ENCODE results near the gene SIX3.

Gene SIX3

DNA sequence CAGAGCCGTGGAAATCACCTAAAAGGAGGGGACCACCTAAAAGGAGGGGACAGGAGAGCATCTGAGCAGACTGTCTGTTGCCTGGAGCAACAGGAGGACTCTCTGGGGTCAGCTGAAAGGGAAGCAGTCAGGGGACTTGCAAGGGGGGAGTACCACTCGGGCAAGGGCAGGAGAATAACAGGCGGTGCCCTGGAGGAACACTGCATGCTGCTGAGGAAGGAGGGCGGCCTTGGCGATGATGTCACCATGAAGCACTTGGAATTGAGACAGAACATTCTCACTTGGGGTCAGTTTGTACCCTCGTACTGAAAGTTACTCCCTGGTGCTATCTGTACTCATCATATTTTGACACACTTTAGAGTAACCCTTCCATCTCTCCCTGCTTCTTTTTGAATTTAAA is 18.4 kb downstream of the SIX3 start:
- DNase-seq: no peak

DNA sequence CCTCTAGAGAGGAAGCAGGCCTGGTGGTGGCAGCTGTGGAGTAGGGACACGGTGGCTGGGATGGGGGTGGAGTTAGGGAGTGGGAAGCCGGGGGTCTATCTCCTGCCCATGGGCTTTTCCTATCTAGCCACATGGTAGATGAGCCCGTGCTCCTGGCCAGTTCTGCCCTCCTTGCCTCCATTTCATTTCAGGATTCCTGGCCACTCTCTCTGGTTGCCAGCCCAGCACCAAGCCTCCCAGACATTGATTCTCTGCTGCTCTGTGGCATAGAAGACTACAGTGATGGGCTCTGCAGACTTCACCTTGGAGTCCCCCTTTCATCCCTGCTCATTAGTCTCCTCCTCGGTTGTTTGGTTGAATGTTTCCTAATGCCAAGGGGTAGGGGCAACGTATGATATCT is 19.4 kb downstream of the SIX3 start:
- no peak for DNase-seq

DNA sequence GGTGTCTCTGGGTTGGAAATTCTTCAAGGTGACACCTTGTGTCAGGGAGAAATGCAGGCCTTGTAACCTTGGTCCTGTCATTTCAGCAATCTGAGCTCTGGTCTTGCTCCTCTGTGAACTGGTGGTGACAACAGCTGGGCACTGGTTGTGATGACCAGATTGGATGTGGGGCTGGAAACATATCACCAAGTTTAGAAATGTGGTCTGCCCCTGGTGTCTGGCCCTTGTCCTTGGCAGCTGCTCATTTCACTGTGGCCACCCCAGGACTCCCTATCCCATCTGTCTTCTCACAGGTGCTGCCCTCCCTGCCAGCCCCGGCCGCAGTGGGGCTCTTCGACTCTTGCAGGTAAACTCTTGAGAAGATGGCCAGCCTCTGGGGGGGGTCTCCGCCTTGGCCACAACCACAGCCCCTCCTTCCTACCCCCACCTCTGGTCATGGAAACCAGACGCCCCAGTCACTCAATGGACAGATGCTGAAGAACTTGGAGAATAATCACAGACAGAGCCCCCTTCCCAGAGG is 20.7 kb downstream of the SIX3 start:
- no peak for DNase-seq

DNA sequence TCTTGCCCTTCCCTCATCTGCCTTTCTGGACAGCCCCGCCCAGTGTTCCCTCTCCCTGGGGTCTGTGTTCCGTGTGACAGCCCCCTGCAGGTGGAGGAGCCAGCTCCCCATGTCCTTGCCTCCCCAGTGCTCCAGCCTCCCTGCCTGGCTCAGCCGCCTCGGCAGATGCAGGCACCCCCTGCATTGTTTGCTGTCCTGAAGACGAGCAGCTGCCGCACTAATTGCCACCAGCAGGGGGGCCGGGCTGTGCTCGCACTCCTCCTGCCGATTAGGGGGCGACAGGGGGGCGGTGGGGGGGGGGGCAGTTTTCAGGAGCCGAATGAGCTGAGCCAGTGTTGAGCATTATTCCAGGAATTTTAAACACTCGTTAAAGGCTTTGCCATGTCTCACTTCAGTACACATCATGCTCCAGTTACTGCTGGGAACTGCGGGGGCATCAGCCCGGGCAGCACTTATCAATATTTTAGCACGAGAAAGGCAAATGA is 23.3 kb downstream of the SIX3 start:
- DNase-seq: peak; percentile 42 to 54

DNA sequence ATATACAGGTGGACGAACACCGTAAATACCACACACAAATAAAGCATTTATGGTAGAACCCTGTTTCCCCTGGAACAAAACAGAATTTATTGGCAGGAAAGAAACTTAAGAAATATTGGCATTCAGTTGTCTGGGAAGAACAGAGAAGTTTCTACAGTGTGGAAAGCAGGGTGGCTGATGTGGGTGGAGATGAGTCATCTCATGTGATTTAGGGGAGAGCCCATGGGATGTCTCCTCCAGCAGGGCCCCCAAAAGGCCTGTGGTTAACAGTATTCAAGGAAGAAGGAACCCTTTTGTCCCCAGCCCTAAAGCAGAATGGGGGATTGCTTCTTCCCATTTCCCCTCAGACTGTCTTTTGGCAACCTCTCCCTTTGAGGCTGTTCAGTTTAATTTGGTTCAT is 24.2 kb downstream of the SIX3 start:
- DNase-seq: no peak

DNA sequence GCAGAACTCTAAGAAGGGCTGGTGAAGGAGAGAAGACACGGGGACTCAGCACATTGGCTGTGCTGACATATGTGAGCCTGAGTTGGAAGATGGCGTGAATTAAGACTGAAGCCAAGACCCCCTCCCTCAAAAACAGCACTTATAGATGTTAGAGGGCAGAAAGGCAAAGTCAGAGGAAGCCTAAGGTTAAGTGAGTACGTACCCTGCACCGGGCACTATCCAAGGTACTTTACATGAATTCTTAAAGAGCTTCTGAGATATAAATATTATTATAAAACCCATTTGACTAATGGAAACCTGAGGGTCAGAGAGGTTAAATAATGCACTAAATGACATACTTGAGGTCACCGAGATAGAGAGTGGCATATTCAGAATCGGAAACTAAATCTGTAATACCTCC is 25.6 kb downstream of the SIX3 start:
- DNase-seq: no peak

DNA sequence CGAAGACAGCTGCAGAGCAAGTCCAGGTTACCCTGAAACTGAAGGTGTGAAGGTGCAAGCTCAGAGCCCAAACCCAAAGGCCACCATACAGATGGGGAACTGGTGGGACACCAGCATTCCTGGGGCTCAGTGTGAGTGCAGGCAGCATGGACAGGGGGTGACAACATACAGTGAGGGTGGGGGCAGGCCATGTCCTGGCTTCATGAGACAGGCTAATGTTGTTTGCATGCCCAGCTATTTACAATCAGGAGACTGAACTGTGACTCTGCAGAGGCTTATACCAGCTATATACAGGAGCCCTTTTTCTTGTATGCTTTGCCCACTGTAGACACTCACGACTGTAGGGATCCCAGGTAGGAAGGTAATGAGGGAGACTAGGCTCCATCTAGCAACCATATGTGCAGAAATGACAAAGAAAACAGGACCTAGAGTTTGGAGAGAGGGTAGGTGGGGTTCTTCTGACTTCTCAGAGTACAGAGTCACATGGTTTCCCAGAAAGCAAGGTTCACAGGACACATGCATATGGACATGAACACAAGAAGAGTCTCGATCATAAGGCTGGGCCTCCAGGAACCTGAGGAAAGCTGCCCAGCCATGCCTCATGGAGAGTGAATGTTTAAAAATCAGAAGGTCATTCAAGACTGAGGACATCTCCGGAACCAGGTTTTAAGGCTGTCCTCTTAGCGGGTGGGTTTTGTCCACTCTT is 26.4 kb downstream of the SIX3 start:
- no peak for DNase-seq

DNA sequence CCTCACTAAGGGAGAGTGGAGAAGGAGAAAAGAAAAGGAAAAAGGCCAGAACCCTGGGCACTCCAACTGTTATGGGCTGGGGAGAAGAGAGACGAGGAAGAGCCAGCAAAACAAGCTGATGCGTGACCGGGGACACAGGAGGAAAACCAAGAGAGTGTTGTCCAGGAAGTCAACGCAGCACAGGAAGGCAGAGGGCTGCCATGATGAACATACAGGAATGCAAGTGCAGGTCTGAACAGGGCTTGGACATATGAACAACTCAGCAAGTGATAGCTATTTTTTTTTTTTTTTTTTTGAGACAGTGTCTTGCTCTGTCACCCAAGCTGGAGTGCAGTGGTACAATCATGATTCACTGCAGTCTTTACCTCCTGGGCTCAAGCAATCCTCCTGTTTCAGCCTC is 28.4 kb downstream of the SIX3 start:
- no peak for DNase-seq

DNA sequence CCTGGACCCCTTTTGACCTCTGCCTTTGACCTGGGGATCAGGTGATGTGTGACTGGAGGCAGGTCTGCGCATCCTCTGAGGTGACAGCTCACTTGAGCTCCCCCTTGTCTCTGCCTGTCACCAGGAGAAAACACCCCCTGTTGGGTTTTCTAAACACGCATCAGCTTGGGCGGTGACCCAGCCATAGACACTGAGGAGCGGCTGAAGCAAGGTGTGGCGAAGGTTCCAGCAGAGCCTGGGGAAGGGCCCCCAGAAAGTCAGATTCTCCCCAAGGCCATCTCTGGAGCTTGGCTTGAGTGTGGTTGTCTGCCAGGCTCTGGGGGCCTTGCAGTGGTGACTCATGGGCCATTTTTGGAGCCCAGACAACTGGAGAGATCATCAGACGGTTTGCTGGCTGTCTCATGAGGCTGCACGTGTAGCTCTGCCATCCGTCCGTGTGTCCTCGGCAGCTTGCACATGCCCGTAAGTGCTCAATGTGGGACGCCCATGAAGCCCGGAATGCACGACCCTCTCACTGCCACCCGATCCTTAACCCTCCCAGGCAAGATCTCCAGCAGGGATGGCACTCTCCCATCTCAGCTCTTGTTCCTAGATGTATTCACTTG is 29.4 kb downstream of the SIX3 start:
- DNase-seq: no peak

DNA sequence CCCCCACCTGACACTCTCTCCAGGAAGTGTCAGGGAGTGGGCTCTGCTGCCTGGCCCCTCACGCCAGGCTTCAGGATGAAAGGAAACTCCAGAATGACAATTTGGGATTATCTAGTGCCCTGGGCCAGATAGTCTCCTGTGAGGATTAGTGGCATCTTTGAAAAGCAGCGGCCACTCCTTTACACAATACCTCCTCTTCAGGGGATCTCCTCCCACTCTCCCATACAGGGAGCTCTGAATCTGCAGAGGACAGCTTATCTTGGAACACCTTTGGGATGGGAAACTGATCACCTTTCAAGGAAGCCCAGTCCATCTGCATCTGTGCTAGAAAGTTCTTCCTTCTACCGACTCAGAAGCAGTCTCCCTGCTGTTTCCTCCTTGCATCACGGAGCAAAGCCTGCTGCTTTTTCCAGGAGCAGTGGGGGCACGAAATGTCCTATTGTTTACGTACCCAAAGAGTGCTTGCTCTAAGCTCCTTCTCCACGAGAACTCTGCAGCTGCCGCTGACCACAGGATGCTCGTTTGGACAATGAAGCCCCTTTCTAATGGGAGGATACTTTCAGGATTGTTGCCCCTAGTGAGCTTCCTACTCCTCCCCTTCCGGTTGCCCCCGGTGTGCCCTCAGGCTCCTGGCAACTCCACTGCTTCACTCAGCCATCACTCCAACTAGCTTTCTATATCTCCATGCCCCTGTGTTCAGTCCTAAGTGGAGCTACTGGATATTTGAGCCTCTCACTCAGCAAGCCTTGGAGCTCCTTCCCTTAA is 31.5 kb downstream of the SIX3 start:
- DNase-seq: peak; percentile 33 to 60

DNA sequence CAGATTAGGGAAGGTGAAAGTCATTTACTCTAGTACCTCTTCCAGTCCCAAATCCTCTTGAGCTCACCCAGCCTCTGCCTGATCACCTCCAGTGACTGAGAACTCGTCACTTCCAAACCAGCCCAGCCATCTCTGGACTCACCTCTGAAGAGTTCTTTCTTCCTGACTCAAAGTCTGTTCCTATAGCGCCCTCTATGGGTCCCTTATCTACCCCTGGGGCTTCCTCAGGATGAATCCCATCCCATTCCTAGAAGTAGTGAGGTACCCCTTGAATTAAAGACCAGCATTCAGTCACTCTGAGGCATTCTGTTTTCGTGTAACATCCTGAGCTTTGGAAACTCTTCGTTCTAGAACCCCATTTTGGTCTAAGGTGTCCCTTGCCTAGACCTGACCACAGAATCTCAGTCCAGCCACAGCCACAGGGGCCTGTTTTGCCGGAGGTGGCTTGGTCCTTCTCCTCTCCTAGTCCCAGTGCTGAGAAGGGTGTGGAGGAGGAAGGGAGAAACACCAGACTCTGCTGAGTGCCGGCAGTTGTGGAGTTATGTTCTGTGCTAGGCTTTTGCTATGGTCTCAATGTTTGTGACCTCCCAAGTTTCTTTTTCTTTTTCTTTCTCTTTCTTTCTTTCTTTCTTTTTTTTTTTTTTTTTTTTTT is 32.7 kb downstream of the SIX3 start:
- peak; percentile 60 to 79 for DNase-seq

DNA sequence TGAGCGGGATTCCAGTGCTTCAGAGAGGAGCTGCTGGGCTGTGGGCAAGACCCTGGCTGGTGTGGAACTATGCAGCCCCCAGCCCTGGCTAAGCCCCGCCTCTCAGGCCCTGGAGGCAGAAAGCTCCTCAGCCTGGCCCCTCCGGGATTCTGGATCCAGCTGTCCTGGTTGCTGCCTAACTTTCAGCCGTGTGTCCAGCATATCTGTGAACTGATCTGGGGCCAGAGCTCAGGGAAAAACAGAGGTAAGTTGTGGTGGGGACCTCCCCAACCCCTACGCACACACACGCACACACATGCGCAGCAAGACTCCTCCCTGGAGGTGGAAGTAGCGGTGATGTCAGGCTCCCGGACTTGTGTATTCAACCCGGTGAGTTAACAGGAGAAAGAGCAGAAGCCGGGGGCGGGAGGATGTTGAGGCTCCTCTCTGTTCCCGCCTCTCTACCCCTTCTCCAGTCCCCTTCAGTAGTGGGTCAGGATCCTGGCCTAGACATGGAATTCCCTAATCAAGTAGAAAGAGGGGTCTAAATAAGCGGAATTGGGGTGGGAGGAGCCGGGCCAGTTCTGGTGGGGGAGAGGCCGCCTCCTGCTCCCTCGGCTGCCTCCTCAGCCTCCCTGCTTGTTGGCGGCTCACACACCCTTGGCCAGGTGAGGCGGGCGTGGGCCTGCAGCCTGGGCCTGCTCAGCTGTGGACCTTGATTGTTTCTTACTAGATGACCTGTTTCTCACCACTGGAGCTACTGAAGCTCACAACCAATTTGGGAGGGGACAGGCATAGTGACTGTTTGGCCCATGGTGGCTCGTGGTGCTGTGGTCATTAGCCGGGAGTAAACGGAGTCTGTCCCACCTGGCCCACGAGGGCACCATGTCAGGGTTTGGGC is 34.3 kb downstream of the SIX3 start:
- DNase-seq: no peak

DNA sequence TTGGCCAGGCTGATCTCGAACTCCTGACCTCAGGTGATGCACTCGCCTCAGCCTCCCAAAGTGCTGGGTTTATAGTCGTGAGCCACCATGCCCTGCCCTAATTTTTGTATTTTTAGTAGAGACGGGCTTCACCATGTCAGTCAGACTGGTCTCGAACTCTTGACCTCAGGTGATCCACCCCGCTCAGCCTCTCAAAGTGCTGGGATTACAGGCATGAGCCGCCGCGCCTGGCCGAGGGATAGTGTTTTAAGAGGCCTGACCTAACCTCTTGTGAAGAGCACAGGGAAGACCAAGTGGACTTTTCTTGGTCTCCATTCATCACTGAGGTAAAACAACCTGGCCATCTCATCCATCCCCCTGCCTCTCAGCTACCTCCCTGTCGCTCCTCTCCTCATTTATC is 38.1 kb downstream of the SIX3 start:
- DNase-seq: no peak

DNA sequence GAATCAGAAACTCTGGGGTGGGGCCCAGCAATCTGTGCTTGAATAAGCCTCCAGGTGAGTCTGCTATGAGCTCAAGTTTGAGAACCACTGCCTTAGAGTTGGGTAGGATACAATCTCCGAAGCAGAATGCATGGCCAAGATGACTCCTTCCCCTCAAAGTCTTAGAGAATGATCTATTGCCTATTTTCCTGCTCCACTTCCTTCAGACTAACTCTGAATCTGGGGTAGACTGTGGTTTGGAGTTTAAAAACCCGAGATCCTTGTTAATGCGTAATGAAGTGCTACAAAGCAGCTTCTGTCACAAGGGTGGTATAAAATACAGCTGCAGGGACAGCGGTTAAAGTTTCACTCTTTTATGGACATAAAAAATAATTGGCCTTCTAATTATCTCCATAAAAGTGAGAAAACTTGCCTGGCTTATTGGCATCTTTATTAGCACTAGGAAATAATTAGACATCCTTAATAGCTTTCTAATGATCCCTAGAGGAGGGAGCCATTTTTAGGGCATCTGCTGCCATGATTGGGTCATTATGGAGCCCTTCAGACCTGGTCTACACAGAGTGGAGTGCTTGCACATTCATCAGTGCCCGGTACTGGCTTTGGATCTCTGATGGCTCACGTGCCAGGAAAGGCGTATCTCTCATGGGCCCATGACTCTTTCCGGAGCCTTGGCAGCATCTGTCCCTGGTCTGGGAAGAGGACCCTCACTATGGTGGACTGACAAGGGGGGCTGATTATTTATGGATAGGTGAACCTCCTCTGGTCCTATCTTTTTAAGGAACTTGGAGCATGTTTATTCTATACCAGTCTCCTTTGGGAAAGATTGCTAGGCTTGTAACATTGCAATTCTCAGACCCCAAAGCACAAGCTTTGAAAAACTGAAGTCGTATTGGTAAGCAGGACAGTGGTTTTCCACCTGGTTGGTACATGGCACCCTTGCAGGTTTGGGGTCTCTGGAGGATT is 39.5 kb downstream of the SIX3 start:
- DNase-seq: no peak

DNA sequence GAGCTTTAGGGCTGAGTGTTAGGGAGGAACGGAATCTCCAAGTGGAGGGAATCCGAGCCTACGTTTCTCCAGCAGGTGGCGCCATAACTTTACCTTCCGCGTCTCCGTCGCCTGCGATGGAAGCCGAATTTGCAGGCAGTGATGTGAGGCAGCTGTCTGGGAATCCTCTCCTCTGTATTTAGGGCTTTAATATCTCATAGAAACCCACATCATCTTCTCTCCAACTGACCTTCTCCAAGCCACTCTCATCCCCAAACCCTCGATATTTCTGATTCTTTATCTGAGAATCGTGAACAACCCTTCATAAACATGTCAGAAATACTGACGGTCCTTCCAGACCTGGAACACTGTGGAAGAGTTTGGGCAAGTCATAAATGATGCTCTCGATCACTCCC is 40.2 kb downstream of the SIX3 start:
- DNase-seq: peak; percentile 64 to 71

DNA sequence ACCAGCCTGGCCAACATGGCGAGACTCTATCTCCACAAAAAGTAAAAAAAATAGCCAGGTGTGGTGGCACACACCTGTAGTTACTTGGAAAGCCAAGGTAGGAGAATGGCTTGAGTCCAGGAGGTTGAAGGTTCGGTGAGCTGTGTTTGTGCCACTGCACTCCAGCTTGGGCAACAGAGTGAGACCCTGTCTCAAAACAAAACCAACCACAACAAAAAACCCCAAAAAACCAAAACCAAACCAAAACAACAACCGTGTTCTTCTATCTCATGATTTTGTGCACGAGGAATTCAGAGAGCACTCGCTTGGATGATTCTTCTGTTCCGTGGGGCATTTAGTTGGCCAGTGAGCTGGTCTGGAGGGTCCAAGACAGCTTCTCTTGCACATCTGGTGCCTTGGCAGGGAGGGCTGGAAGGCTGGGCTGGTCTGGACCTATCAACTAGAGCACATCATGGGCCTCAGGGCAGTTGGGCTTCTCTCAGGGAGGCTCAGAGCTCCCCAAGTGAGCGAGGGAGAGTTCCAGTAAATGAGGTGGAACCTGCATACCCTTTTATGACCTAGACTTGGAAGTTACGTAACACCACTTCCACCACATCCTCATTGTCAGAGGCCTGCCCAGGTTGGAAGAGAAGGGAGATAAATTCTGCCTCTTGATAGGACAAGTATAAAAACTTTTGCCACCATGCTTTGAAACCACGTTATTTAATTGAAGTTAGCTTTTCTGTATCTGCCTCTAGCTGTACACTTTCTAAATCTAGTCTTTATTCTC is 42.5 kb downstream of the SIX3 start:
- no peak for DNase-seq

DNA sequence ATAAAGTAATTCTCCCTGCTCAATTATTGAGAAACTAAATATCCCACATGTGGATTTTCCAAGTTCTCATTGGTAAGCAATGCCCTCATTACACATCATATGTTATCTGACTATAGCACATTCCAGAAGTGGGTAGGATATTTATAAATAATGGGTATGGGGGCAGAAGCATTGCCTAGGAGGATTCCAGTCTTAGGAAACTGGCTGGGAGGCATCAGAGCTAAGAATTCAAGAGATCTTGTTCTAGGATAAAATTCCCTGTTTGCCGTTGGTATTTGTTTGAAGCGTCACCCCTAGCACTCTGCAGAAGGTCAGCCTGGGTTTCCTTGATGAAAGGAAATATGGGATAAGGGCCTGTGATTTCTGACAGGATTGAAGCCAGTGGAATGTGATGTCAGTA is 47.7 kb downstream of the SIX3 start:
- no peak for DNase-seq

DNA sequence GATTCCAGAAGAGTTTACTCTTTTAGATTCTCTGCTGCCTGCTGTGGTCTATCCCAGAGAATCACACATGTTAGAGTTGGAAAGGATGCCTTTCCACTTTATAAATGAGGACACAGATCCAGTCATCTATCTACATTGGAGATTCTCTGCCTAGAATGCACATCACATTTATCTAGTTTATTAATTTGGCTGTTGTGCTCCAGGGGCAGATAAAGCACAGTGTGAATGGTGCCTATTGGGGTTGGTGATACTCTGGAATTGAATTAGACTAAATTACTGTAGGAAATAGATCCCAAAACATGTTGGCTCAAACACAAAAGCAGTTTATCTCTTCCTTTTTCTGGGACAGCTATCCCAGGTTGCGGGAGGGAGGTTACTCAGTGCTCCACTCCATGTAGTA is 52.9 kb downstream of the SIX3 start:
- DNase-seq: no peak
